Calu3 (cell line): Measurements from ENCODE around the gene FAM227A. TPM values are rescaled to one million over a fixed set of nuclear protein-coding genes. Genes with fewer than 3 reads are reported as not detected.

ENCODE experiments used
- BruUV-seq: library from RNA; stranded (reverse); fragments of 400-500 nt; replicated peaks from 2 replicates; lab custom pipeline; 2021; lab: Mats Ljungman, UMichigan
- CTCF ChIA-PET: fragments of 300-600 bp; sonication (Branson Sonifier 250); formaldehyde crosslinking; loops from one replicate; lab custom pipeline; 2022; ENCODE audit warnings: antibody characterized with exemption; lab: Charles Lee
- DNase-seq: peaks from one replicate; pipeline ENCODE4 v3.0.0; 2022
- H3K27ac Mint-ChIP-seq: one replicate; pipeline ENCODE4 v1.8.0; 2022; ENCODE audit warnings: mixed read lengths; ENCODE audit not compliant: unreplicated experiment
- H3K27me3 Mint-ChIP-seq: one replicate; pipeline ENCODE4 v1.8.0; 2022; ENCODE audit warnings: mixed read lengths; ENCODE audit not compliant: unreplicated experiment
- H3K36me3 Mint-ChIP-seq: one replicate; pipeline ENCODE4 v1.8.0; 2022; ENCODE audit warnings: mild to moderate bottlenecking, moderate library complexity, mixed read lengths; ENCODE audit not compliant: insufficient read depth, unreplicated experiment
- H3K4me1 Mint-ChIP-seq: one replicate; pipeline ENCODE4 v1.8.0; 2022; ENCODE audit warnings: mild to moderate bottlenecking, low read depth, mixed read lengths; ENCODE audit not compliant: unreplicated experiment
- H3K4me3 Mint-ChIP-seq: one replicate; pipeline ENCODE4 v1.8.0; 2022; ENCODE audit warnings: mild to moderate bottlenecking, low read depth, moderate library complexity, mixed read lengths; ENCODE audit not compliant: unreplicated experiment
- H3K9me3 Mint-ChIP-seq: one replicate; pipeline ENCODE4 v1.8.0; 2022; ENCODE audit warnings: low read depth, mixed read lengths; ENCODE audit not compliant: unreplicated experiment
- intact Hi-C: fragments of 100-400 bp; cut with micrococcal nuclease; formaldehyde crosslinking; loops from one replicate; pipeline ENCODE4 v1.10.0; 2022; ENCODE audit not compliant: unreplicated experiment
- total RNA-seq: library from RNA; stranded (reverse); gene quantifications from 2 replicates; pipeline ENCODE4 v1.2.3, GENCODE V29; 2022
- TF ChIP-seq, protein P1 (sequence below): fragments of 200-600 bp; IDR thresholded peaks from one replicate; pipeline ENCODE4 v1.8.0; 2022; ENCODE audit warnings: antibody characterized with exemption; ENCODE audit not compliant: unreplicated experiment

Gene FAM227A
- total RNA-seq, 1 experiment from 2014 or later = 9.6 TPM

DNA sequence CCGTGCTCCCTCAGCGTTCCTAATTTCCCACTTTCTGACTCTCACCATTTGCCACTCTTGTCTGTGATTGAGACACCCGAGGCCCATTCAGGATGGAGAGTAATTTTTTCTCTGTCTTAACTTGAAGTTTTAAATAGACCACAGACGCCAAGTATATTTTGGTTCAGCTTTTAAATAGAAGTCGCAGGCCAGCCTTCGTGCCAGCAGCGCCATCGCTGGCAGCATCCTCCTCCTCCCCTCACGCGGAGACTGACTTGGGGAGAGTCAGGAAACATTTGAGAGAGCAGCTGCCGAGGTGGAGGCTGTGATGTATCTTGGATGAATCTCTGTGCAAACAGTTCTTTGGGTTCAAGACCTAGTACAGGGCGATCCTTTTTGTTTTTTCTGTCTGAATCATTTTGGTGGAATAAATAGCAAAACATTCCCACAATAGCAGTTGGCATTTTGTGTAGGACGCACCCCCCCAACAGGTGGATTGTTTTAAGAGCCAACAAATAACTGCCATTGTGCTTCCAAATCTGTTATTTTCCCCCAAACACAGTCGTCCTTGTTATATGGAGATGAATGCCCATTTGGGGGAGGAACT is 85.3 kb downstream of the FAM227A start:
- no TSS peak for BruUV-seq
- Mint-ChIP-seq H3K9me3 (no peaks in the 10 kb centered on the region), H3K27ac (peak overlapping the region; percentile 74), H3K27me3 (no peaks in the 10 kb centered on the region), H3K4me1 (peaks cover 37% of the 10 kb centered on the region), H3K36me3 (peaks cover 21% of the 10 kb centered on the region), H3K4me3 (peak overlapping the region; percentile 94)
- TF ChIP-seq, protein P1, sequence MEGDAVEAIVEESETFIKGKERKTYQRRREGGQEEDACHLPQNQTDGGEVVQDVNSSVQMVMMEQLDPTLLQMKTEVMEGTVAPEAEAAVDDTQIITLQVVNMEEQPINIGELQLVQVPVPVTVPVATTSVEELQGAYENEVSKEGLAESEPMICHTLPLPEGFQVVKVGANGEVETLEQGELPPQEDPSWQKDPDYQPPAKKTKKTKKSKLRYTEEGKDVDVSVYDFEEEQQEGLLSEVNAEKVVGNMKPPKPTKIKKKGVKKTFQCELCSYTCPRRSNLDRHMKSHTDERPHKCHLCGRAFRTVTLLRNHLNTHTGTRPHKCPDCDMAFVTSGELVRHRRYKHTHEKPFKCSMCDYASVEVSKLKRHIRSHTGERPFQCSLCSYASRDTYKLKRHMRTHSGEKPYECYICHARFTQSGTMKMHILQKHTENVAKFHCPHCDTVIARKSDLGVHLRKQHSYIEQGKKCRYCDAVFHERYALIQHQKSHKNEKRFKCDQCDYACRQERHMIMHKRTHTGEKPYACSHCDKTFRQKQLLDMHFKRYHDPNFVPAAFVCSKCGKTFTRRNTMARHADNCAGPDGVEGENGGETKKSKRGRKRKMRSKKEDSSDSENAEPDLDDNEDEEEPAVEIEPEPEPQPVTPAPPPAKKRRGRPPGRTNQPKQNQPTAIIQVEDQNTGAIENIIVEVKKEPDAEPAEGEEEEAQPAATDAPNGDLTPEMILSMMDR = no peak
- CTCF ChIA-PET = interaction anchor here (0.7 to 0.9 kb wide), 4 partner anchors 144 to 519 kb away, joined by 3 to 9 read pairs (median 4); no protein-coding TSS in a partner anchor
- intact Hi-C loops = loop anchor here (5.0 kb wide), 2 partner anchors 159 to 519 kb away; no protein-coding TSS in a partner anchor
- peak; percentile 39 for DNase-seq

DNA sequence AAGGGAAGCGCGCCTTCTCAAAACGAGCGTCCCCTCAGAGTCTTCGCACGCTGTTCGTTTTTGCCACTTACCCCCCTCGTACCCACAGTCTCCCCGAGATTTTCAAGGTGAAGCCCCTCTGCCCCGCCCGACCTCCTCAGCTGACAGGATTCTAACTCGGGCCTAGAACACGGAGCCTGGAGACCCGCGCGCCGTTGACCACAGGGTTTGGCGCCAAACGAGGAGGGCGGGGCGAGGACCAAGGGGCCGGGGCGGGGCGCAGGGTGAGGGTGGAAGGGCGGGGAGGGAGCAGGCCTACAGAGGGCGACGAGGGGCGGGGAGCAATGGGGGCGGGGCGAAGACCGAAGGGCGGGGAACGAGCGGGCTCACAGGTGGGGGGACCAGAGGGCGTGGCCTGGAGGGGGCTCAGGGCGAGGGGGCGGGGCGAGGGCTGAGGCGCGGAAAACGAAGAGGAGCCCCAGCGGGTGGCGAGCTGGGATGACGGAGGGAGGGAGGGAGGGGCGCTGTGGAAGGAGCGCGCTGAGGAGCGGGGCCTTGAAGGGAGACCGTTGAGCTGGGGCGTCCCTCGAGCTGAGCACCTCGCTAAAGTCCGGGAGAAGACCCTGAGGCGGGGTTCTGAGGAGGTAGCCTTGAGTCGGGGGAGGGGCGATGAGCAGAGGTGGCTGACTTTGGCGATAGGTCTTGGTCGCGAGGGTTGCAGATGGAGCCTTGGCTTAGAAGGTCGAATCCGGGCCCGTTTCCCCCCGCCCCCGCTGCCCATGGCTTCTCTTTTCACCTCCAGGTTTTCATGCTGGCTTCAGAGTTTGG is 86.0 kb downstream of the FAM227A start, which contains the start of gene DMC1:
DMC1 (minus strand) TSS at position 212 of the 807 bp plus-strand sequence. CDS start 1,927 bp downstream, outside the sequence.
- CTCF ChIA-PET = interaction anchor here (0.6 to 0.9 kb wide), 4 partner anchors 88 to 518 kb away, joined by 3 to 9 read pairs (median 4); no protein-coding TSS in a partner anchor
- no TSS peak for BruUV-seq
- Mint-ChIP-seq H3K4me3 (peak within 1 kb of the TSS; percentile 94), H3K27ac (peak within 1 kb of the TSS; percentile 74), H3K9me3 (no peaks in the 10 kb centered on the region), H3K4me1 (peaks cover 37% of the 10 kb centered on the region), H3K36me3 (peaks cover 21% of the 10 kb centered on the region), H3K27me3 (no peaks in the 10 kb centered on the region)
- intact Hi-C loops = loop anchor here (5.0 kb wide), 3 partner anchors 68 to 518 kb away; no protein-coding TSS in a partner anchor
- TF ChIP-seq, protein P1 = no peak
- peak; percentile 93 for DNase-seq

DNA sequence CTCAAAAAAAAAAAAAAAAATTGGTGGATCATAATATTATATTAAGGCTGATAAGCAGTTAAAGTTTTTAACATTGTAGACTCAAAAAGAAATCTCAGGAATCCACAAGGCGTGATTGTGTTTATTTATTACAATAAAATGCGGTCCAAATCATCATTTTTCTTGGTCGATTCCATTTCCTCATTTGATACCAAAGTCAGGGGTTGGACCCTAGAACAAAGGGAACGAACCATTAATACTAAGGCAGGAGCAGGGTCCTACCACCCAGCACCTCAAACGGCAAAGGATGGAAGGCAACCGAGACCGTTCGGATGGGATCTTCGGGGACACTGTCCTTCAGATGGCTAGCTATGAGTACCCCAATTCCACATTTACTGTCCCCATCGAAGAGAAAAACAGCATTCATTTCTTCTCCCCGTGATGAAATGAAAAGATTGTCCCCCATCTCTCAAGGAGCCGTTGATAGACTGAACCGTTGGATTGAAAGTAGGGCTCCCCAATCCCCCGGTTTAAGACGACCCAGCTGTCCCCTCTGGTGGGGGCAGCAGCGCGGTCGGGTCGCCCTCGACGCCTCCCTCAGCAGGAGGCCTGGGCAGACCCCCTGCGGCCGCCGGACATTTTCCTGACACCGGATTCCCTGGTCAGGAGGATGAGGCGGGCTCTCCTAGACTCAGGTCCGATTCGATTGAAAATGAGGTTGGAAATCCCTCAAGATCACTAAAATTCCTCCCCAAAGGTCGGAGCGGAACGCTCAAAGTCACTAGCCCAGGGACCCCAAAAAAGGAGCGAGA is 86.8 kb downstream of the FAM227A start:
- TSS peak; percentile 87 for BruUV-seq
- CTCF ChIA-PET = no interaction called here
- H3K27me3 Mint-ChIP-seq = no peaks in the 10 kb centered on the region
- H3K27ac Mint-ChIP-seq = peak overlapping the region; percentile 63
- TF ChIP-seq, protein P1 = no peak
- peaks cover 21% of the 10 kb centered on the region for H3K36me3 Mint-ChIP-seq
- intact Hi-C loops = loop anchor here (5.0 kb wide), 1 partner anchor 67 kb away; no protein-coding TSS in a partner anchor
- peaks cover 37% of the 10 kb centered on the region for H3K4me1 Mint-ChIP-seq
- H3K9me3 Mint-ChIP-seq = no peaks in the 10 kb centered on the region
- H3K4me3 Mint-ChIP-seq = peak overlapping the region; percentile 94
- peak; percentile 19 for DNase-seq
